ENCODE results near the gene CD300LG.

CD300LG gene

DNA sequence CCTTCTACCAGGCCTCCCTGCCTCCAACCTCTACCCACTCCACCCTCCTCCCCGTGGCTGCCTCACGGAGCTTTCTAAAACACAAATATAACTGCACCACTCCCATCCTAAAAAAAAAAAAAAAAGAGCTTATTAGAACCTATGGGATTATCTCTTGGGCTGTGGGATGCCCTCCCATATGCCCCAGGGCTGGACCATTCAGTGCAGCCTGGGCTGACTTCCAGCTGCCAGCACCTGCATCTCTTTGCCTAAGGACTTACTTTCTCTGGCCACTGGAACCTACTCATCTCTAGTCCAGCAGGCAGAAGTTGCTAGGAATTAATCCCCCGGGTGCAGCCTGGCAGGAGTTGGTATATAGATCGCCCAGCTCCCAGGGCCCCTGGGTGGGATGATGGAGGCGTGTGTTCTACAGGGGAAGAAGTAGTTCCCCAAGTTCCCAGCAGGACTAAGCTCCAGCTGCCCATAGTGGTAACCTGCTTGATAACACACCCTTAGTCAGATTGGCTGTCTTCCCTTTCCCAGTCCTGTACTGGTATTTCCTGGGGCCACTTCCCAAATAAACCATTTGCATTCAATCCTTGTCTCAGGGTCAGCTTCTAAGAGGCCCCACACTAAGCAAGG, 24.3 kb upstream of the CD300LG start:
- H3K4me3 ChIP-seq (ENCODE audit: low read length): no peak overlapping the region
- TF ChIP-seq, protein P1, sequence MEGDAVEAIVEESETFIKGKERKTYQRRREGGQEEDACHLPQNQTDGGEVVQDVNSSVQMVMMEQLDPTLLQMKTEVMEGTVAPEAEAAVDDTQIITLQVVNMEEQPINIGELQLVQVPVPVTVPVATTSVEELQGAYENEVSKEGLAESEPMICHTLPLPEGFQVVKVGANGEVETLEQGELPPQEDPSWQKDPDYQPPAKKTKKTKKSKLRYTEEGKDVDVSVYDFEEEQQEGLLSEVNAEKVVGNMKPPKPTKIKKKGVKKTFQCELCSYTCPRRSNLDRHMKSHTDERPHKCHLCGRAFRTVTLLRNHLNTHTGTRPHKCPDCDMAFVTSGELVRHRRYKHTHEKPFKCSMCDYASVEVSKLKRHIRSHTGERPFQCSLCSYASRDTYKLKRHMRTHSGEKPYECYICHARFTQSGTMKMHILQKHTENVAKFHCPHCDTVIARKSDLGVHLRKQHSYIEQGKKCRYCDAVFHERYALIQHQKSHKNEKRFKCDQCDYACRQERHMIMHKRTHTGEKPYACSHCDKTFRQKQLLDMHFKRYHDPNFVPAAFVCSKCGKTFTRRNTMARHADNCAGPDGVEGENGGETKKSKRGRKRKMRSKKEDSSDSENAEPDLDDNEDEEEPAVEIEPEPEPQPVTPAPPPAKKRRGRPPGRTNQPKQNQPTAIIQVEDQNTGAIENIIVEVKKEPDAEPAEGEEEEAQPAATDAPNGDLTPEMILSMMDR (IDR thresholded peaks at IDR 0.05; ENCODE audit: insufficient read depth, low read depth, low read length, missing control alignments): no peak
- no peak for DNase-seq (ENCODE audit: low read depth)

DNA sequence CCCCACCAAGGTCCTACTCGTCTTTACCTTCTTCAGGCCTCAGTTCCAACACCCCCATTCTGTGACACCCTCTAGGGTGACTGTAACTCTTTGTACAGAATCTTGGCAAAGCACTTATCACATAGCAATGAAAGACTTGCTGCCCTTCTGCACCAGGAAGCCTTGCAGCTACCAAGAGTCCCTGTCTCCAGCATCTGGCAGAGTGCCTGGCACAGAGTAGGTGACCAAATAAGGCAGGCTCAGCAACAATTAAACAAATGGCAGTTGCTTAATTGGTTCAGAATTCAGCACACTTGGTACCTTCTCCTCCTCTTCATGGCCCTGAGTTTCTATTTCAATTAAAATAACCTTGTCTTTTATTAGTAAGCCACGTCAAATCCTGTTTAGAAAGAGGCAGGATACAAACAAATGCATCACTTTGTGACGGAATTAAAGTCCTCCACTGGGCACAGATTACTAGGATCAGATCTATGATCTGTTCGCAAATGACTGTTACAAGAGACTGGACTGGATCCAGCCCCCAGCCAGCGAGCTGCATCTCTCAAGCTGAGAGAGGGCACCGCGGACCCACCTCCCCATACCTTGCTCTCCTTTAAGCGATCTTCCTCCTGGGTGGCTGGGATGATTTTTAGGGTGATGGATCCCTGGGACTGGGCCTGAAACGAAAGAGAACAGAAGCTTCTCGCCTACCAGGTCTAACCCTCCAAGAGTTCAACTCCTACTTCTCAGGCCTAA, 23.5 kb upstream of the CD300LG start:
- TF ChIP-seq, protein P1 (IDR thresholded peaks at IDR 0.05; ENCODE audit: insufficient read depth, low read depth, low read length, missing control alignments): no peak
- DNase-seq (ENCODE audit: low read depth): no peak
- no peak overlapping the region for H3K4me3 ChIP-seq (ENCODE audit: low read length)

DNA sequence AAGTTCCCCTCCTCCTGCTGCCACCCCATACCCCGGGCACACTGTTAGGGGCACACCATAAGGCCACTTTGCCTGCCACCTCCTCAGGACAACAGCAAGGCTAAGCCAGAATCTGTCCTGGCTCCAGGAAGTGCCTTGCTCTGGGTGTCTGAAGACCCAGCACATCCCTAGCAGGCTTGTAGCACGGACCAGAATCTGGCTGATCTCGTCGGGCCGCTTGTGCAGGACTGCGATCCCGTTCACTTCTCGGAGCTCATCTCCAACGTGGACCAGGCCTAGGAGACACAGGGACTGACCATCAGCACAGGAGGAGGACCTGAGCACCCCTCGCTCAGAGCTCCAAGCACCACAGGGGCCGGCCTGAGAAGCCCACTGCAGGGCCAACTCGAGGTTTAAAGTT, 21.4 kb upstream of the CD300LG start:
- H3K4me3 ChIP-seq (ENCODE audit: low read length): no peak overlapping the region
- no peak for DNase-seq (ENCODE audit: low read depth)
- TF ChIP-seq, protein P1 (IDR thresholded peaks at IDR 0.05; ENCODE audit: insufficient read depth, low read depth, low read length, missing control alignments): no peak

DNA sequence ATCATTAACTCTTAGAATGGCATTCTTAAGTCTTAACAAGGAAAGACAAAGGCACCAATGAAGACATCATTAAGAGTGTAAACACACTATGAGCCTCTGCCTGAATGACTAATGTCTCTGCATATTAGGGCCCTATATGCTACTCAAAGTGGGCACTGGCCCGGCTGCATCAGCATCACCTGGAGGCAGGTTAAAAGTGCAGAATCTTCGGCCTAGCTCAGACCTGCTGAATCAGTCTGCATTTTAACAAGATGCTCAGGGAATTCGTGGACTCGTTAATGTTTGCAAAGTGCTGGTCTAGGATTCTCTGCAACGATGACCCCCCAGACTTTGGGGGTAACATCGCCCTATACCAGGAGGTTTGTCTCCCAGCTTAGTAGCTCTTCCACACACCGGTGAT, 20.8 kb upstream of the CD300LG start:
- DNase-seq (ENCODE audit: low read depth): no peak
- TF ChIP-seq, protein P1 (IDR thresholded peaks at IDR 0.05; ENCODE audit: insufficient read depth, low read depth, low read length, missing control alignments): no peak
- no peak overlapping the region for H3K4me3 ChIP-seq (ENCODE audit: low read length)

DNA sequence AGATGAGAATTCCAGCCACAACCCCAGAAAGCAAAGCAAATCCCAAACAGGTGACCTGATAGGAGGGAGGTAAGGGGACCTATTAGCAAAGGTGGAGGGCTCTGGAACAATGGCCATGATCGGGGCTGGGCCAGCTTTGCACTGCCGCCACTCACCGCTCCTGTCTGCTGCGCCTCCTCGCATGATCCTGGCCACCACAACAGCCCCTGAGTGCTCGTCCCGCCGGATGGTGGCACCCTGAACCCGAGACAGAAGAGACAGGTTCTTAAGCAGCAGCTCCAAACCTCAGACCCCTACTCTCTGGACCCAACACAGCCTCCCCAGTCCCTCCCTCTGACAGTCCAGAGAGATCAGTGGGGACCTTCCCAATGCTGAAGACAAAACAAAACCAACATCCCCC, 19.4 kb upstream of the CD300LG start:
- DNase-seq (ENCODE audit: low read depth): no peak
- TF ChIP-seq, protein P1 (IDR thresholded peaks at IDR 0.05; ENCODE audit: insufficient read depth, low read depth, low read length, missing control alignments): no peak
- H3K4me3 ChIP-seq (ENCODE audit: low read length): no peak overlapping the region

DNA sequence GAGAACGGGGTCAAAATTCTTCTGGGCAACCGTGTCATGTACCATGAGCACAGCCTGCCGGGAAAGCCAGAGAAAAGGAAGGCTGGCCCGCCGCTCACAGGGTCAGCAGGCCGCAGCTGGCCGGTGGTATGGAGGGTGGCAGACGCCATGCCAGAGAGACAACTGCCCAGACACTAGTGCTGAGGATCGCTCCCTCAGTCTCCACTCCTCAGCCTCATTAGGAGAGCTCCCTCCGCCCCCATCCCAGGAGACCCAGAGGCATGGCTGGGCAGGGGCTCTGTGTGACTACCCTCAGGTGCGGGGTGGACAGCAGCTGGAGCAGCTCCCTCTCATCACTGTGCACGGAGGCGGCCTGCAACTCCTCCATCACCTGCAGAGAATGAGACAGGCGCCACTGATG, 17.2 kb upstream of the CD300LG start:
- DNase-seq (ENCODE audit: low read depth): no peak

More for the DNA sequence above, 17.2 kb upstream of the CD300LG start:
- TF ChIP-seq, protein P1 (IDR thresholded peaks at IDR 0.05; ENCODE audit: insufficient read depth, low read depth, low read length, missing control alignments): no peak
- H3K4me3 ChIP-seq (ENCODE audit: low read length): no peak overlapping the region

All from epithelial cell of esophagus (primary cell).